SK-N-SH treated with all-trans-retinoic acid at 6 μM for 48 hours (cell line): ENCODE results near the gene RELA.

Source experiments
- ATAC-seq: fragments of 200-7000 bp; cut with Tn5 transposase; 3 replicates; pipeline ENCODE4 v1.9.1; 2020; ENCODE audit warnings: mild to moderate bottlenecking, moderate library complexity
- ARNTL ChIP-seq: fragments of 450-650 bp; formaldehyde crosslinking; IDR thresholded peaks from 2 replicates; pipeline ENCODE4 v1.5.0; 2020; ENCODE audit warnings: low read depth, mild to moderate bottlenecking, moderate library complexity, borderline replicate concordance
- BACH2 ChIP-seq: fragments of 250-450 bp; sonication (Bioruptor Pico); IDR thresholded peaks from 2 replicates; pipeline ENCODE4 v1.9.0; 2021; ENCODE audit warnings: mild to moderate bottlenecking, borderline replicate concordance
- CREB5 ChIP-seq: fragments of 250-450 bp; sonication (Bioruptor Pico); IDR thresholded peaks from 2 replicates; pipeline ENCODE4 v1.5.1; 2020; ENCODE audit warnings: low read depth, mild to moderate bottlenecking, moderate library complexity
- CSDC2 ChIP-seq: fragments of 250-450 bp; sonication (Bioruptor Pico); IDR thresholded peaks from 2 replicates; pipeline ENCODE4 v1.5.0; 2020; ENCODE audit warnings: mild to moderate bottlenecking, moderate library complexity
- CSRNP3 ChIP-seq: fragments of 250-450 bp; sonication (Bioruptor Pico); IDR thresholded peaks from 2 replicates; pipeline ENCODE4 v1.5.1; 2021; ENCODE audit warnings: mild to moderate bottlenecking, moderate library complexity
- ESRRG ChIP-seq: fragments of 250-450 bp; sonication (Bioruptor Pico); IDR thresholded peaks from 2 replicates; pipeline ENCODE4 v1.6.1; 2021; ENCODE audit warnings: mild to moderate bottlenecking
- GLIS3 ChIP-seq: fragments of 250-450 bp; sonication (Bioruptor Pico); IDR thresholded peaks from 2 replicates; pipeline ENCODE4 v1.5.0; 2020; ENCODE audit warnings: mild to moderate bottlenecking, moderate library complexity
- OSR1 ChIP-seq: fragments of 250-450 bp; sonication (Bioruptor Pico); IDR thresholded peaks from 2 replicates; pipeline ENCODE4 v1.8.0; 2022; ENCODE audit warnings: moderate library complexity, mild to moderate bottlenecking, inconsistent platforms
- PATZ1 ChIP-seq: fragments of 250-450 bp; sonication (Bioruptor Pico); IDR thresholded peaks from 2 replicates; pipeline ENCODE4 v1.8.0; 2020; ENCODE audit warnings: mild to moderate bottlenecking, moderate library complexity, borderline replicate concordance
- POU6F1 ChIP-seq: fragments of 250-450 bp; sonication (Bioruptor Pico); IDR thresholded peaks from 2 replicates; pipeline ENCODE4 v1.8.0; 2021; ENCODE audit warnings: low read depth, mild to moderate bottlenecking, moderate library complexity, borderline replicate concordance
- SNAI2 ChIP-seq: fragments of 250-450 bp; sonication (Bioruptor Pico); IDR thresholded peaks from 2 replicates; pipeline ENCODE4 v1.5.0; 2020; ENCODE audit warnings: mild to moderate bottlenecking, moderate library complexity
- TCF4 ChIP-seq: fragments of 250-450 bp; sonication (Bioruptor Pico); IDR thresholded peaks from 2 replicates; pipeline ENCODE4 v1.8.0; 2021; ENCODE audit warnings: mild to moderate bottlenecking, moderate library complexity, borderline replicate concordance
- TOX ChIP-seq: fragments of 250-450 bp; sonication (Bioruptor Pico); IDR thresholded peaks from 2 replicates; pipeline ENCODE4 v1.8.0; 2021; ENCODE audit warnings: mild to moderate bottlenecking, moderate library complexity, borderline replicate concordance
- TSHZ2 ChIP-seq: fragments of 250-450 bp; sonication (Bioruptor Pico); IDR thresholded peaks from 2 replicates; pipeline ENCODE4 v1.5.0; 2020; ENCODE audit warnings: mild to moderate bottlenecking, moderate library complexity
- ZC3H10 ChIP-seq: fragments of 250-450 bp; sonication (Bioruptor Pico); IDR thresholded peaks from 2 replicates; pipeline ENCODE4 v1.5.1; 2021; ENCODE audit warnings: mild to moderate bottlenecking, moderate library complexity
- ZFP3 ChIP-seq: fragments of 250-450 bp; sonication (Bioruptor Pico); IDR thresholded peaks from 2 replicates; pipeline ENCODE4 v1.5.0; 2020; ENCODE audit warnings: mild to moderate bottlenecking, moderate library complexity
- ZFP30 ChIP-seq: fragments of 450-650 bp; formaldehyde crosslinking; IDR thresholded peaks from 2 replicates; pipeline ENCODE4 v1.5.0; 2022; ENCODE audit warnings: mild to moderate bottlenecking, moderate library complexity
- ZNF565 ChIP-seq: fragments of 450-650 bp; formaldehyde crosslinking; conservative IDR thresholded peaks from 2 replicates; pipeline ENCODE4 v1.5.0; 2020; ENCODE audit warnings: low read depth, mild to moderate bottlenecking, moderate library complexity
- ZNF70 ChIP-seq: fragments of 450-650 bp; formaldehyde crosslinking; IDR thresholded peaks from 2 replicates; pipeline ENCODE4 v1.5.0; 2020; ENCODE audit warnings: mild to moderate bottlenecking, moderate library complexity

Gene RELA

GRCh38 chr11:65652511-65653228 lies 10.0 kb downstream of the RELA start:
- peak; percentile 78 for ATAC-seq
- TF ChIP-seq CSDC2 (CRISPR knock-in tag) (peak; percentile 29; the same call in 1 of the 2 replicates), ZFP30 (no peak), GLIS3 (CRISPR knock-in tag) (0 out of 2 replicates have a peak, but pooled peaks have one; percentile 7), ARNTL (CRISPR knock-in tag) (no peak), TOX (CRISPR knock-in tag) (no peak), TSHZ2 (CRISPR knock-in tag) (0 out of 2 replicates have a peak, but pooled peaks have one; percentile 15), CSRNP3 (CRISPR knock-in tag) (no peak), BACH2 (CRISPR knock-in tag) (no peak), ZFP3 (CRISPR knock-in tag) (peak; percentile 61; the same call in 1 of the 2 replicates), ZNF565 (CRISPR knock-in tag) (no peak), ZNF70 (CRISPR knock-in tag) (no peak), SNAI2 (CRISPR knock-in tag) (no peak), CREB5 (CRISPR knock-in tag) (peak; percentile 27; the same call in 1 of the 2 replicates), TCF4 (CRISPR knock-in tag) (no peak), ZC3H10 (CRISPR knock-in tag) (no peak), PATZ1 (CRISPR knock-in tag) (no peak), ESRRG (CRISPR knock-in tag) (no peak), OSR1 (CRISPR knock-in tag) (no peak), POU6F1 (CRISPR knock-in tag) (no peak)

GRCh38 chr11:65651589-65652510 lies 10.9 kb downstream of the RELA start:
- ATAC-seq = peak; percentile 14

More at GRCh38 chr11:65651589-65652510, 10.9 kb downstream of the RELA start:
- TF ChIP-seq GLIS3 (CRISPR knock-in tag) (no peak), CSRNP3 (CRISPR knock-in tag) (no peak), ZFP3 (CRISPR knock-in tag) (peak; percentile 100)
- TF ChIP-seq, all 23 proteins: peak for 1
